ENCODE data around the gene PPP1R14B.

The PPP1R14B gene

DNA sequence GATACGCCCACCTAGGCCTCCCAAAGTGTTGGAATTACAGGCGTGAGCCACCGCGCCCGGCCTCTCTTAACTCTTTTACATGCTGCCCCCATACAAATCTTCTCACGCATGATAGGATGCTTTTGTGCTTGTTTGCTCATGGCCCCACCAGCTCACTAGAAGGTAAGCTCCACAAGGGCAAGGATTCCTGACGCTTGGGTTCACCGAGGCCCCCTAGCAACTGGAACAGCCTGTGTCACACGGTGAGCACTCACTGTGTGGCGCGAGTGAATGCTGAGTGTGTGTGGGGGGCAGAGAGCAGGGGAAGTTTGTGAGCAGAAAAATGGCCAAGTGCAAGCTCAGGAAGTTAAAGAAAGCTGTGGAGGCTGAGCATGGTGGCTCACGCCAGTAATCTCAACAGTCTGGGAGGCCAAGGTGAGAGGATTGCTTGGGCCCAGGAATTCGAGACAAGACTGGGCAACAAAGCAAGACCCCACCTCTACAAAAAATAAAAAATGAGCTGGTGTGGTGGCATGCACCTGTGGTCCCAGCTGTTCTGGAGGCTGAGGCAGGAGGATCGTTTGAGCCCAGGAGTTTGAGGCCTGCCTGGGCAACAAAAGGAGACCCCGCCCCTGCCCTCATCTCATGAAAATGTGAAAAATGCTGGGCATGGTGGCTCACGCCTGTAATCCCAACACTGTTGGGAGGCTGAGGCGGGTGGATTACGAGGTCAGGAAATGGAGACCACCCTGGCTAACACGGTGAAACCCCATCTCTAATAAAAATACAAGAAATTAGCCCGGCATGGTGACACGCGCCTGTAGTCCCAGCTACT lies 35.4 kb upstream of the PPP1R14B start:
- no peak for DNase-seq

DNA sequence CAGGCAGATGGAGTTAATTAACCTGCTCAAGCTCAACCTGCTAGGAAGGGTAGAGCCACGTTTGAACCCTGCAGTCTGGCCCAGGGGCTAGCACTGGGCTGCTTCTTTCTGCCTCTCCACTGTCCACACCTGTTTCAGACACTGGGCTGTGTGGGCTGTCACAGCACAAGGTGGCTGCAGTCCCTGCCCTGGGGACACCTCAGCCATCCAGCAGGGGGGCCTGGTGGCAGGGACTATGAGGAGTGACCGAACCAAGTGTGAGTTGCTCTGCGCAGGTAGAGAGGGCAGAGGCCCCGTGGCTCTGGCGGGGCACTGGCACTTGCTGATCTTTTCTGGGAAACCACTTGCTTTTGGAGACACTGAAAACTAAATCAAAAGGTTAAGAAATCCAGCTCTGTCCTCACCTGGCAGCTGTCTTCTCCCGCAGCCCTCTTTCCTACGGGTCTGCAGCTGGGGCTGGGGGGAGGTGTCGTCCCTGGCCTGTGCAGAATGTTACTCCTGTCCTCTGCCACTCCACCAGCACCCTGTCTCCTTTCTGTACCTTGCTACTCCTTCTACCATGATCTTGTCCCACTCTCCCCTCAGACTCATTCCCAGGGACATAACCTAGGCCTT lies 31.9 kb upstream of the PPP1R14B start:
- DNase-seq: no peak

DNA sequence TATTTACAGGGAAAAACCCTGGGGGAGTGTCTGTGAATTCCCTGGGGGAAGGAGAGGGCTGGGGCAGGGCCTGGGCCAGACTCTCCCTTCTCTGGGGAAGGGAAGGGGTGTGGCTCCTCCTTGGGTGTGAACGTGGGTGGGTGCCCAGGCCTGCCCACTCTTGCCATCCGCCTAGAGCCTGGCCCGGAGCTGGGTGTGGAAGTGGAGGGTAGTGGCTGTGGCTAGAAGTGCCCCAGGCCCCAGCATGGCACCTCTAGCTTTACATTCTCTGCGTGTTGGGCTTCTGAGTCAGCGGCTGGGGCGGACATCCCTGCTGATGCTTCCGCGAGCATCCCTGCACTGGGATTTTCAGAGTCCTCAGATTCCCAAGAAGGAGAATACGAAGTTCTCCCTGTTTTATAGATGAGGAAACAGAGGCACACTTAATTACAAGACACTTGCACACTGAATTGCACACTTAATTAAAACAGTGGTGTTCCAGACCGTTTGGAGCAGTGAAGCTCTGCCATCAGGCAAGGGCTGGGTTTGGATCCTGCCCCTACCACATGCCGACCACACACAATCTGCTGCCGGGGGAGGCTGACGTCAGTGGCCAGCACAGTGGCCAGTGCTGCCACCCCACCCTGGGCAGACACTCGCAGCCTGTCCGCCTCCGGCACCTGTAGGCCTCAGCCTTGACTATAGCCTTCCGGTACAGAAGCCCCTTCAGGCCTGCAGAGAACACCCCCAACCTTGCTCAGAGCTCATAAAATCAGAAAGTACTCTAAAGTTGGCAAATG lies 30.1 kb upstream of the PPP1R14B start:
- DNase-seq: no peak

DNA sequence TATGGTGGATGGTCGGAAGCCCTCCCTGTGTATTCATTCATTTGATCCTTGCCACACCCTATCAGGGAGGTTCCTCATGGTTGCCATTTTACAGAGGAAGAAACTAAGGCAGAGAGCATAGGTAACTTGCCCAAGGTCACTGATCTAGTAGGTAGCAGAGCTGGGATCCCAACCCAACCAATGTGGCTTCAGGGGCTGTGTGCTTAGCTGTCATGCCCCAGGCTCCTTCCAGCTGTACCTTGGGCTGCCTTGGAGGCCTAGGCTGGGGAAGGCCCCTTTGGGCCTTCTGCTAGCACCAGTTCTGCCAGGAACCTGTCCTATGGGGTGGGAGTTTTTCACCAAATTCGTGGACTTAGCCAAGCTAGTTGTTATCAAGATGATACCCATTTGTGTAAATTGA lies 29.1 kb upstream of the PPP1R14B start:
- no peak for DNase-seq

GRCh38 chr11:64275031-64275800 lies 28.5 kb upstream of the PPP1R14B start:
- DNase-seq: no peak

GRCh38 chr11:64269540-64270220 lies 22.9 kb upstream of the PPP1R14B start:
- DNase-seq: peak; percentile 99

GRCh38 chr11:64268893-64269539 lies 22.3 kb upstream of the PPP1R14B start:
- peak; percentile 36 for DNase-seq

DNA sequence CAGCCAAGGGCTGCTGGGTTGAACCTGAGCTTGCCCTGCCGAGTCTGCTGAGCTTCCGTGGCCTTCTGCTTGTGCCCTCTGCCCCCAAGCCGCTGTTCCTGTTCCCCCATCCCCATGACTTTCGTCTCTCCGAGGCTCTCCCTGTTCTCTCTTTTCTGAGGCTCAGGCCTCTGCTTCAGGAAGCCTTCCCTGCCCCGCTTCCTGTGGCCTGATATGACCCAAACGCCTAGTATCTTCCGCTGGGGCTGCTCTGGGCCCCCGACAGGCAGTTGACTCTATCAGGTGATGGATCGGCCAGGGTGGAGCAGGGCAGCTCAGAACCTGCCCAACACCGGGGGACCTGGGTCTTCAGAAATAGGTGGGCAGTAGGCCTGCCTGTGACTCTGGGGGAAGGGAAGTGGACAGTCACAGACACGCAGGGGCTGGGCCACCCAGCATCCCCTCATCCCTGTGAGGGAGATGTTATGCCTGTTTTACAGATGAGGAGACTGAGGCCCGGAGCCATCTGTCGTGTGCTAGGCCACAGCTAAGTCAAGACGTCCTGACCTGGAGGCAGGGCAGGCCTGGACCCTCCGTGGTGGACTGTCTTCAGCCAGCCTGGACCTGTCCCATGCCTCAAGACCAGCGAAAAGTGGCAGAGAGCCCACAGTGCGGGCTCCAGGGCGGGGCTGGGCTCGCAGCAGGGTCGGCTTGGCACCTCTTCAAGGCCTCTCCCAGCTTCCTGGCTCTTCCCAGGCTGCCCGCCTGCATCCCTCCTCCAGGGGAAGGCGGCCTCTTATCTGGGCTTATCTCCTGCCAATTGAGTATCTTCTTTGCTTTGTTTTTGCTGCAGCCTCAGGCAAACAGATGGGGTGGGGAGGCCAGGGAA lies 21.5 kb upstream of the PPP1R14B start:
- no peak for DNase-seq

- no peak for DNase-seq
These were observed 20.6 kb upstream of the PPP1R14B start for GRCh38 chr11:64267207-64267945.

- no peak for DNase-seq
These were observed 19.6 kb upstream of the PPP1R14B start for GRCh38 chr11:64266339-64266738.

GRCh38 chr11:64265176-64266160 lies 18.7 kb upstream of the PPP1R14B start:
- no peak for DNase-seq

GRCh38 chr11:64264371-64264852 lies 17.7 kb upstream of the PPP1R14B start:
- no peak for DNase-seq

GRCh38 chr11:64263947-64264317 lies 17.2 kb upstream of the PPP1R14B start:
- DNase-seq: no peak

- no peak for DNase-seq
These were observed 16.5 kb upstream of the PPP1R14B start for GRCh38 chr11:64263021-64263946.

GRCh38 chr11:64262271-64263002 lies 15.7 kb upstream of the PPP1R14B start:
- no peak for DNase-seq

DNA sequence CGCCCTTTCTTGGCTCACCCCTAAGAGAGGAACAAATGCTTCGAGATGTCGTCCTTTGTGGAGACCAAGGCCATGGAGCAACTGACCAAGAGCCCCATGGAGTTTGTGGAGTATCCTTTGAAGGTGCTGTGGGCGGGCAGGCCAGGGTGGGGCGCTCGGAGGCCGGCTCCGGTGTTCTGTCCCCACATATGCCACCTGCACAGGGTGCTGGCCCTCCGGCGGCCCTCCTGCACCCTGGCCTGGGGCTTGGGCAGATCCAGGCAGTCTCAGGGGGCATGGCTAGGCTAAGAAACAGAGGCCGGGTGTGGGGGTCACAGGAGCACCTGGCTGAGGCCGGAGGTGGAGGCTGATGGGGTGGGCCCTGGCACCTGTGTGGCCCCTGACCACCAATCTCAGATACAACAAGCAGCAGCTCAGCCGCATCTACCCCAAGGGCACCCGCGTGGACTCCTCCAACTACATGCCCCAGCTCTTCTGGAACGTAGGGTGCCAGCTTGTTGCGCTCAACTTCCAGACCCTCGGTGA lies 14.9 kb upstream of the PPP1R14B start:
- DNase-seq: no peak

All from stimulated activated CD4-positive, alpha-beta T cell treated with anti-CD3 and anti-CD28 coated beads, Interleukin-4, amount 100 ng/mL, for 24 hours (primary cell).